Measurements from ENCODE around the gene ARHGAP1. TPM values are rescaled to one million over a fixed set of nuclear protein-coding genes. Genes with fewer than 3 reads are reported as not detected.
"Not testable (repeated sequence)": the region's sequence is repeated elsewhere in the genome, so short reads cannot be mapped to it uniquely, and the experiment has no call there.

Gene ARHGAP1
- polyA plus RNA-seq, 3 donors from 2014 or later: 38.6 to 104 (median 60.4) TPM

- no peaks in the 10 kb centered on the region for H3K4me1 Mint-ChIP-seq
- H3K9me3 Mint-ChIP-seq: no peaks in the 10 kb centered on the region
- H3K27me3 Mint-ChIP-seq (ENCODE audit: low read depth in 3 of 3): peaks cover 0 to 3% (median 2%) of the 10 kb centered on the region in 3 donors
- H3K27ac Mint-ChIP-seq: no peak overlapping the region
- no peaks in the 10 kb centered on the region for H3K36me3 Mint-ChIP-seq
- DNase-seq: no peak
- no peak overlapping the region for H3K4me3 Mint-ChIP-seq
Observed at GRCh38 chr11:46718155-46719019, 18.0 kb upstream of the ARHGAP1 start.

DNA sequence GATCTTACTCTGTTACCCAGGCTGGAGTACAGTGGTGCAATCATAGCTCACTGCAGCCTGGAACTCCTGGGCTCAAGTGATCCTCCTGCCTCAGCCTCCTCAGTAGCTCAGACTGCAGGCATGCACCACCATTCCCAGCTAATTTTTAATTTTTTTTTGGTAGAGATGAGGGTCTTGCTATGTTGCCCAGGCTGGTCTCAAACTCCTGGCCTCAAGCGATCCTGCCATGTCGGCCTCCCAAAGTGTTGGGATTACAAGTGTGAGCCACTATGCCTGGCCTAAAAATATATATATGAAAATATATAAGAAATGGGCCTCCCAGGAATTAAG lies 17.4 kb upstream of the ARHGAP1 start:
- H3K4me3 Mint-ChIP-seq; DNase-seq; H3K27me3 Mint-ChIP-seq (ENCODE audit: low read depth in 3 of 3); H3K36me3 Mint-ChIP-seq; H3K4me1 Mint-ChIP-seq; H3K9me3 Mint-ChIP-seq; H3K27ac Mint-ChIP-seq: not testable (repeated sequence)

DNA sequence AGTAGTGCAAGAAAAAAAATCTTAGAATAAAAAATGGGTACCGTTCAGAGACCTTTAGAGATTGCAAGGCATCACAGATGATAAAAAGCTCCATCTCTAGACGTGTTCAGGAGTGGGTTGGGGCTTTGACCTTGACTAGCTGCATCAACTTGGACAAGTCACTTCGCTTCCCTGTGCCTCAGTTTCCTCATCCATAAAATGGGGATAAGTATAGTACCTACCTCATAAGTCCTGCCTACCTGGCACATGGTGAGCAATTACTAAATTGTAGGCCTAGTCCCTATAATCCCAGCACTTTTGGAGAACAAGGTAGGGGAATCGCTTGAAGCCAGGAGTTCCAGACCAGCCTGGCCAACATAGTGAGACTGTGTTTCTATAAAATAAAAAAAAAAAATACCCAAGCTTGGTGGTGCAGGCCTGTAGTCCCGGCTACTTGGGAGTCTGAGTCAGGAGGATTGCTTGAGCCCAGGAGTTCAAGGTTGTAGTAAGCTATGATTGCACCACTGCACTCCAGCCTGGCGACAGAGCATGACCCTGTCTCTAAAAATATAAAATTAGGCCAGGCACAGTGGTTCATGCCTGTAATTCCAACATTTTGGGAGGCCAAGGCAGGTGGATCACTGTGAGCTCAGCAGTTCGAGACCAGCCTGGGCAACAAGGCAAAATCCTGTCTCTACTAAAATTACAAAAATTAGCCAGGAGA lies 12.6 kb upstream of the ARHGAP1 start:
- no peak overlapping the region for H3K4me3 Mint-ChIP-seq
- H3K4me1 Mint-ChIP-seq: no peaks in the 10 kb centered on the region
- no peak for DNase-seq
- H3K36me3 Mint-ChIP-seq: peaks cover 4 to 6% (median 5%) of the 10 kb centered on the region in 3 donors
- H3K27ac Mint-ChIP-seq: no peak overlapping the region
- H3K27me3 Mint-ChIP-seq (ENCODE audit: low read depth in 3 of 3): no peaks in the 10 kb centered on the region
- no peaks in the 10 kb centered on the region for H3K9me3 Mint-ChIP-seq

DNA sequence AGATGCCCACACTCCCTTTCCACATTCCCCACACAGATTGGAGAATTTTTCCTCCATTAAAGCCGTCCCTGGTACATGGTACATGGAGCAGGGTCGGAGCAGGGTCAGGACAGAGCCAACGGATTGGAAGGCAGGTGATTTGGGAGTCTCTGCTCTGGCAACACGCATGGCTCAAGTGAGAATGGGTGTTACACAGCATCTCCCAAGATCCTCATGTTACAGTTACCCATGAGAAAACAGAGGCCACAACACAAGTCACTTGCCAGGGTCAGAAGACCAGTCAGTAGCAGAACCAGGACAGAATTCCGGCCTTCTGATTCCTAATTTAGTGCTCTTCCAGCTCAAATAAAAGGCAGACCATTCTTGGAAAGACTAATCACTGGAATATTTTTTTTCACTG lies 10.9 kb upstream of the ARHGAP1 start:
- Mint-ChIP-seq H3K9me3 (no peaks in the 10 kb centered on the region), H3K27me3 (ENCODE audit: low read depth in 3 of 3) (no peaks in the 10 kb centered on the region), H3K4me3 (no peak overlapping the region), H3K36me3 (peaks cover 4 to 19% (median 13%) of the 10 kb centered on the region in 3 donors), H3K4me1 (peaks cover 1 to 6% of the 10 kb centered on the region in 2 donors), H3K27ac (no peak overlapping the region)
- no peak for DNase-seq

GRCh38 chr11:46710821-46711269 lies 10.4 kb upstream of the ARHGAP1 start:
- no peaks in the 10 kb centered on the region for H3K9me3 Mint-ChIP-seq
- H3K4me1 Mint-ChIP-seq: peaks cover 1 to 6% of the 10 kb centered on the region in 2 donors
- no peak for DNase-seq
- H3K4me3 Mint-ChIP-seq: no peak overlapping the region
- H3K36me3 Mint-ChIP-seq: peaks cover 4 to 22% (median 15%) of the 10 kb centered on the region in 3 donors
- no peak overlapping the region for H3K27ac Mint-ChIP-seq
- H3K27me3 Mint-ChIP-seq (ENCODE audit: low read depth in 3 of 3): no peaks in the 10 kb centered on the region

DNA sequence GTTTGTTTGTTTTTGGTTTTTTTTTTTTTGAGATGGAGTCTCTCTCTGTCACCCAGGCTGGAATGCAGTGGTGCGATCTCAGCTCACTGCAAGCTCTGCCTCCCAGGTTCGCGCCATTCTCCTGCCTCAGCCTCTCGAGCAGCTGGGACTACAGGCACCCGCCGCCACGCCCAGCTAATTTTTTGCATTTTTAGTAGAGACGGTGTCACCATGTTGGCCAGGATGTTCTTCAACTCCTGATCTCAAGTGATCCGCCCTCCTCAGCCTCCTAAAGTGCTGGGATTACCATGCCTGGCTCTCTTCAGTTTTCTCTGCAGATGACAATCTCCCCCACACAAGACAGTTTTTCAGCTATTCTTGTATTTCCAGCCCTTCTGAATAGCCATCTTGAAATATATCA lies 8.9 kb upstream of the ARHGAP1 start:
- peaks cover 4 to 27% (median 17%) of the 10 kb centered on the region in 3 donors for H3K36me3 Mint-ChIP-seq
- H3K9me3 Mint-ChIP-seq; H3K4me3 Mint-ChIP-seq; DNase-seq; H3K4me1 Mint-ChIP-seq; H3K27me3 Mint-ChIP-seq (ENCODE audit: low read depth in 3 of 3): not testable (repeated sequence)
- peak overlapping the region in 1 of 6 donors; percentile 24 for H3K27ac Mint-ChIP-seq

DNA sequence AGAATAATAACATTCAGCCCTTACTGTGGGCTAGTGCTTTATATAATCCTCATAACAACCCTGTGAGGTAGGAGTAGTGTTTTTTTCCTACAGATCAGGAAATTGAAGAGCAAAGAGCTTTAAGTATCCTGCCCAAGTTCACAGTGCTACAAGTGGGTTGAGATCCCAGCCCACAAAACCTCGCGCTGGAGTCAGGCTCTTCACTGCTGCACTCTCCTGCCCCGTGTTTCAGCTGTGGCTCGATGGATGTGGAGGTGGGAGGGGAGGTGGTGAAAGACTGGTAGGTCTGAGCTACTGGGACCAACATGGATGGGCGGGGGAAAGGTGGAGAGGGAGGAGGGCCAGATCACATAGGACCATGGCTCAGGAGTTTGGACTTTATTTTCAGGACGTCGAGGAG lies 6.5 kb upstream of the ARHGAP1 start:
- Mint-ChIP-seq H3K9me3 (no peaks in the 10 kb centered on the region), H3K36me3 (peaks cover 4 to 33% (median 22%) of the 10 kb centered on the region in 3 donors)

GRCh38 chr11:46705070-46705688 lies 4.8 kb upstream of the ARHGAP1 start:
- Mint-ChIP-seq H3K27ac (no peak overlapping the region), H3K4me3 (no peak overlapping the region), H3K27me3 (ENCODE audit: low read depth in 3 of 3) (peaks cover 2 to 7% (median 5%) of the 10 kb centered on the region in 3 donors), H3K4me1 (peaks cover 23 to 31% of the 10 kb centered on the region in 2 donors), H3K36me3 (peaks cover 4 to 33% (median 26%) of the 10 kb centered on the region in 3 donors), H3K9me3 (no peaks in the 10 kb centered on the region)
- no peak for DNase-seq

More for the DNA sequence above, 6.5 kb upstream of the ARHGAP1 start:
- H3K27ac Mint-ChIP-seq: peak overlapping the region in 2 of 6 donors; percentile 31 to 40
- no peak overlapping the region for H3K4me3 Mint-ChIP-seq
- peaks cover 8 to 23% of the 10 kb centered on the region in 2 donors for H3K4me1 Mint-ChIP-seq
- H3K27me3 Mint-ChIP-seq (ENCODE audit: low read depth in 3 of 3): no peaks in the 10 kb centered on the region
- DNase-seq: no peak

DNA sequence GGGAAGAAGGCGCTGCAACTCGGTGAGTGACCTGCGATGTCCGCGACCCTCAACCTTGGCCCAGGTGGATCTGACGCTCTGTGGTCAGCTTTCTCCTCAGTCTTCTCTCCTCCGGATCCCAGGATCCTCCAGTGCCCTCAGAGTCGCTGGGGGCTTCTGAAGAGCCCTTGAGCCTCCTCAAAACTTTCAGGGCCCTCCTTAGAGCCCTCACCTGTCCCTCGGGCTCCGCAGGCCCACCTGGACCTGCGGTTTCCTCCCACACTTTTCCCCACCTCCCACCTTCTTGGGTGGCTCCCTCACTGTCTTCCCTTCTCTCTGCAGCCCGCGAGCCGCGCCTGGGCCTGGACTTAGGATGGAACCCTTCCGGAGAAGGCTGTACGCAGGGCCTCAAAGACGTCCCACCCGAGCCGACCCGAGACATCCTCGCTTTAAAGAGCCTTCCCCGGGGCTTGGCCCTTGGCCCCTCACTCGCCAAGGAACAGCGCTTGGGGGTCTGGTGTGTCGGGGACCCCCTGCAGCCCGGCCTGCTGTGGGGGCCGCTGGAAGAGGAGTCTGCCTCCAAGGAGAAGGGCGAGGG lies 747 bp upstream of the ARHGAP1 start:
- Mint-ChIP-seq H3K27me3 (ENCODE audit: low read depth in 3 of 3) (peaks cover 2 to 10% (median 6%) of the 10 kb centered on the region in 3 donors), H3K4me3 (peak overlapping the region; percentile 97 to 99 (median 98)), H3K36me3 (peaks cover 0 to 13% (median 13%) of the 10 kb centered on the region in 3 donors), H3K27ac (peak overlapping the region; percentile 82 to 97 (median 90)), H3K9me3 (no peaks in the 10 kb centered on the region), H3K4me1 (peaks cover 53 to 54% of the 10 kb centered on the region in 2 donors)
- DNase-seq: no peak

GRCh38 chr11:46698597-46698996 lies 1.8 kb downstream of the ARHGAP1 start:
- Mint-ChIP-seq H3K4me1 (peaks cover 74 to 77% of the 10 kb centered on the region in 2 donors), H3K36me3 (peaks cover 0 to 15% (median 8%) of the 10 kb centered on the region in 3 donors), H3K4me3 (peak overlapping the region; percentile 46 to 98 (median 97)), H3K27ac (peak overlapping the region in 4 of 6 donors; percentile 79 to 90 (median 85)), H3K9me3 (no peaks in the 10 kb centered on the region), H3K27me3 (ENCODE audit: low read depth in 3 of 3) (peaks cover 2 to 10% (median 6%) of the 10 kb centered on the region in 3 donors)
- DNase-seq: no peak

DNA sequence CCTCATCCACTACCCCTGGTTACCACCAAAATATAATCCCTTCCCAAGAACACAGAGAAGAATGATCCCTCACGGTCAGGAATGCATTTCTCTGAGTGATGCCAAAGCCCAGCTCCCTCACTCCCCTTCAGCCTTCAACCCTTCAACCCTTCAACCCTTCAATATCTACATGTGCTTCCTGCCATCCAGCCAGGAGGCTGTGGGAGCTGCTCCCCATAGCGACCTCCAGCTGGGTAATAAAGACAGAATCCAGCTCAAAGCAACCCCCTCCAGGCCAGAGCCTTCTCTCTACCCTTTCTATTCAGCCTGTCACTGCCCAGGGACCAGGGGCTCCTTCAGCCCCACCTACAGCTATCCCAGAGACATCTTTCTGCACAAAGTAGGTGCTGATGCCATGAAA lies 2.7 kb downstream of the ARHGAP1 start:
- Mint-ChIP-seq H3K9me3 (no peaks in the 10 kb centered on the region), H3K36me3 (peaks cover 0 to 10% (median 4%) of the 10 kb centered on the region in 3 donors), H3K27me3 (ENCODE audit: low read depth in 3 of 3) (peaks cover 2 to 10% (median 6%) of the 10 kb centered on the region in 3 donors), H3K4me1 (peaks cover 68 to 73% of the 10 kb centered on the region in 2 donors), H3K4me3 (peak overlapping the region in 4 of 5 donors; percentile 20 to 39 (median 32)), H3K27ac (peak overlapping the region in 4 of 6 donors; percentile 3 to 59 (median 44))
- DNase-seq: no peak

- peaks cover 2 to 10% (median 6%) of the 10 kb centered on the region in 3 donors for H3K27me3 Mint-ChIP-seq (ENCODE audit: low read depth in 3 of 3)
- H3K9me3 Mint-ChIP-seq: no peaks in the 10 kb centered on the region
- H3K4me1 Mint-ChIP-seq: peaks cover 64 to 69% of the 10 kb centered on the region in 2 donors
- H3K27ac Mint-ChIP-seq: peak overlapping the region in 4 of 6 donors; percentile 3 to 59 (median 44)
- peak overlapping the region in 3 of 5 donors; percentile 31 to 39 (median 34) for H3K4me3 Mint-ChIP-seq
- DNase-seq: no peak
- H3K36me3 Mint-ChIP-seq: peaks cover 0 to 10% (median 4%) of the 10 kb centered on the region in 3 donors
Observed at GRCh38 chr11:46697303-46697702, 3.1 kb downstream of the ARHGAP1 start.

DNA sequence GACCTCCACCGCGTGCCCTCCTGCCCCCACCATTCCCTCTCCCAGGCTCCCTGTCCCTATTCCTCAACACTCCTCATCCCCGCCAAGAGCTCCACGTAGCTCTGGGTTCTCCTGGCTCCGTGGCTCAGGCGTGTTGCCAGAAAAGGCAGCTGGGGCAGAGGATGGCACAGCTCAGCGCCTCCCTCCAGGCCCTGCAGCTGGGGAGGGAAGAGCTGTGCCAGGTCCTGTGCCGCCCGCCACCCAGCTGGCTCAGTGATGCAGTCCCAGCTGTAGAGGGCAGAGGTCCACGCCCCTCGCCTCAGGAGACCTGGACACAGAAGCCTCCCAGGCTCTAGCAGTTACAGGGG lies 4.2 kb downstream of the ARHGAP1 start:
- DNase-seq: no peak
- peaks cover 0 to 10% (median 0%) of the 10 kb centered on the region in 3 donors for H3K36me3 Mint-ChIP-seq
- H3K9me3 Mint-ChIP-seq: no peaks in the 10 kb centered on the region
- peaks cover 55 to 61% of the 10 kb centered on the region in 2 donors for H3K4me1 Mint-ChIP-seq
- peaks cover 2 to 10% (median 6%) of the 10 kb centered on the region in 3 donors for H3K27me3 Mint-ChIP-seq (ENCODE audit: low read depth in 3 of 3)
- H3K27ac Mint-ChIP-seq: peak overlapping the region in 2 of 6 donors; percentile 39 to 77
- no peak overlapping the region for H3K4me3 Mint-ChIP-seq
